HG02642 (cell line): ENCODE data around the gene DDX39B.

Experiments used
- ATAC-seq: cut with Tn5 transposase; IDR thresholded peaks from one replicate; pipeline ENCODE4 v1.9.1; 2021; ENCODE audit warnings: mild to moderate bottlenecking; ENCODE audit not compliant: unreplicated experiment, poor library complexity

The DDX39B gene

DNA sequence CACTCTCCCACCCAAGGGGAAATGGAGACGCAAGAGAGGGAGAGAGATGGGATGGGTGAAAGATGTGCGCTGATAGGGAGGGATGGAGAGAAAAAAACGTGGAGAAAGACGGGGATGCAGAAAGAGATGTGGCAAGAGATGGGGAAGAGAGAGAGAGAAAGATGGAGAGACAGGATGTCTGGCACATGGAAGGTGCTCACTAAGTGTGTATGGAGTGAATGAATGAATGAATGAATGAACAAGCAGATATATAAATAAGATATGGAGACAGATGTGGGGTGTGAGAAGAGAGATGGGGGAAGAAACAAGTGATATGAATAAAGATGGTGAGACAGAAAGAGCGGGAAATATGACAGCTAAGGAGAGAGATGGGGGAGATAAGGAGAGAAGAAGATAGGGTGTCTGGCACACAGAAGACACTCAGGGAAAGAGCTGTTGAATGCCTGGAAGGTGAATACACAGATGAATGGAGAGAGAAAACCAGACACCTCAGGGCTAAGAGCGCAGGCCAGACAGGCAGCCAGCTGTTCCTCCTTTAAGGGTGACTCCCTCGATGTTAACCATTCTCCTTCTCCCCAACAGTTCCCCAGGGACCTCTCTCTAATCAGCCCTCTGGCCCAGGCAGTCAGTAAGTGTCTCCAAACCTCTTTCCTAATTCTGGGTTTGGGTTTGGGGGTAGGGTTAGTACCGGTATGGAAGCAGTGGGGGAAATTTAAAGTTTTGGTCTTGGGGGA lies 34.3 kb upstream of the DDX39B start:
- ATAC-seq, result no peak

DNA sequence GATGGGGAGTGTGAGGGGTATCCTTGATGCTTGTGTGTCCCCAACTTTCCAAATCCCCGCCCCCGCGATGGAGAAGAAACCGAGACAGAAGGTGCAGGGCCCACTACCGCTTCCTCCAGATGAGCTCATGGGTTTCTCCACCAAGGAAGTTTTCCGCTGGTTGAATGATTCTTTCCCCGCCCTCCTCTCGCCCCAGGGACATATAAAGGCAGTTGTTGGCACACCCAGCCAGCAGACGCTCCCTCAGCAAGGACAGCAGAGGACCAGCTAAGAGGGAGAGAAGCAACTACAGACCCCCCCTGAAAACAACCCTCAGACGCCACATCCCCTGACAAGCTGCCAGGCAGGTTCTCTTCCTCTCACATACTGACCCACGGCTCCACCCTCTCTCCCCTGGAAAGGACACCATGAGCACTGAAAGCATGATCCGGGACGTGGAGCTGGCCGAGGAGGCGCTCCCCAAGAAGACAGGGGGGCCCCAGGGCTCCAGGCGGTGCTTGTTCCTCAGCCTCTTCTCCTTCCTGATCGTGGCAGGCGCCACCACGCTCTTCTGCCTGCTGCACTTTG lies 33.6 kb upstream of the DDX39B start, which contains the start of gene TNF:
TSS of gene TNF (plus strand) at position 231 of the 567 bp plus-strand sequence. CDS start at position 408, 177 bp downstream.
- ATAC-seq, result no peak

DNA sequence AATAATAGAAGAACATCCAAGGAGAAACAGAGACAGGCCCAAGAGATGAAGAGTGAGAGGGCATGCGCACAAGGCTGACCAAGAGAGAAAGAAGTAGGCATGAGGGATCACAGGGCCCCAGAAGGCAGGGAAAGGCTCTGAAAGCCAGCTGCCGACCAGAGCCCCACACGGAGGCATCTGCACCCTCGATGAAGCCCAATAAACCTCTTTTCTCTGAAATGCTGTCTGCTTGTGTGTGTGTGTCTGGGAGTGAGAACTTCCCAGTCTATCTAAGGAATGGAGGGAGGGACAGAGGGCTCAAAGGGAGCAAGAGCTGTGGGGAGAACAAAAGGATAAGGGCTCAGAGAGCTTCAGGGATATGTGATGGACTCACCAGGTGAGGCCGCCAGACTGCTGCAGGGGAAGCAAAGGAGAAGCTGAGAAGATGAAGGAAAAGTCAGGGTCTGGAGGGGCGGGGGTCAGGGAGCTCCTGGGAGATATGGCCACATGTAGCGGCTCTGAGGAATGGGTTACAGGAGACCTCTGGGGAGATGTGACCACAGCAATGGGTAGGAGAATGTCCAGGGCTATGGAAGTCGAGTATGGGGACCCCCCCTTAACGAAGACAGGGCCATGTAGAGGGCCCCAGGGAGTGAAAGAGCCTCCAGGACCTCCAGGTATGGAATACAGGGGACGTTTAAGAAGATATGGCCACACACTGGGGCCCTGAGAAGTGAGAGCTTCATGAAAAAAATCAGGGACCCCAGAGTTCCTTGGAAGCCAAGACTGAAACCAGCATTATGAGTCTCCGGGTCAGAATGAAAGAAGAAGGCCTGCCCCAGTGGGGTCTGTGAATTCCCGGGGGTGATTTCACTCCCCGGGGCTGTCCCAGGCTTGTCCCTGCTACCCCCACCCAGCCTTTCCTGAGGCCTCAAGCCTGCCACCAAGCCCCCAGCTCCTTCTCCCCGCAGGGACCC lies 32.6 kb upstream of the DDX39B start:
- no peak for ATAC-seq

DNA sequence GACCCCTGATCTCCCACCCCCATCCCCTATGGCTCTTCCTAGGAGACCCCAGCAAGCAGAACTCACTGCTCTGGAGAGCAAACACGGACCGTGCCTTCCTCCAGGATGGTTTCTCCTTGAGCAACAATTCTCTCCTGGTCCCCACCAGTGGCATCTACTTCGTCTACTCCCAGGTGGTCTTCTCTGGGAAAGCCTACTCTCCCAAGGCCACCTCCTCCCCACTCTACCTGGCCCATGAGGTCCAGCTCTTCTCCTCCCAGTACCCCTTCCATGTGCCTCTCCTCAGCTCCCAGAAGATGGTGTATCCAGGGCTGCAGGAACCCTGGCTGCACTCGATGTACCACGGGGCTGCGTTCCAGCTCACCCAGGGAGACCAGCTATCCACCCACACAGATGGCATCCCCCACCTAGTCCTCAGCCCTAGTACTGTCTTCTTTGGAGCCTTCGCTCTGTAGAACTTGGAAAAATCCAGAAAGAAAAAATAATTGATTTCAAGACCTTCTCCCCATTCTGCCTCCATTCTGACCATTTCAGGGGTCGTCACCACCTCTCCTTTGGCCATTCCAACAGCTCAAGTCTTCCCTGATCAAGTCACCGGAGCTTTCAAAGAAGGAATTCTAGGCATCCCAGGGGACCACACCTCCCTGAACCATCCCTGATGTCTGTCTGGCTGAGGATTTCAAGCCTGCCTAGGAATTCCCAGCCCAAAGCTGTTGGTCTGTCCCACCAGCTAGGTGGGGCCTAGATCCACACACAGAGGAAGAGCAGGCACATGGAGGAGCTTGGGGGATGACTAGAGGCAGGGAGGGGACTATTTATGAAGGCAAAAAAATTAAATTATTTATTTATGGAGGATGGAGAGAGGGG lies 31.7 kb upstream of the DDX39B start:
- no peak for ATAC-seq

DNA sequence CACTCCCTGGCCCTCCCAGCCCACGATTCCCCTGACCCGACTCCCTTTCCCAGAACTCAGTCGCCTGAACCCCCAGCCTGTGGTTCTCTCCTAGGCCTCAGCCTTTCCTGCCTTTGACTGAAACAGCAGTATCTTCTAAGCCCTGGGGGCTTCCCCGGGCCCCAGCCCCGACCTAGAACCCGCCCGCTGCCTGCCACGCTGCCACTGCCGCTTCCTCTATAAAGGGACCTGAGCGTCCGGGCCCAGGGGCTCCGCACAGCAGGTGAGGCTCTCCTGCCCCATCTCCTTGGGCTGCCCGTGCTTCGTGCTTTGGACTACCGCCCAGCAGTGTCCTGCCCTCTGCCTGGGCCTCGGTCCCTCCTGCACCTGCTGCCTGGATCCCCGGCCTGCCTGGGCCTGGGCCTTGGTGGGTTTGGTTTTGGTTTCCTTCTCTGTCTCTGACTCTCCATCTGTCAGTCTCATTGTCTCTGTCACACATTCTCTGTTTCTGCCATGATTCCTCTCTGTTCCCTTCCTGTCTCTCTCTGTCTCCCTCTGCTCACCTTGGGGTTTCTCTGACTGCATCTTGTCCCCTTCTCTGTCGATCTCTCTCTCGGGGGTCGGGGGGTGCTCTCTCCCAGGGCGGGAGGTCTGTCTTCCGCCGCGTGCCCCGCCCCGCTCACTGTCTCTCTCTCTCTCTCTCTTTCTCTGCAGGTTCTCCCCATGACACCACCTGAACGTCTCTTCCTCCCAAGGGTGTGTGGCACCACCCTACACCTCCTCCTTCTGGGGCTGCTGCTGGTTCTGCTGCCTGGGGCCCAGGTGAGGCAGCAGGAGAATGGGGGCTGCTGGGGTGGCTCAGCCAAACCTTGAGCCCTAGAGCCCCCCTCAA lies 30.5 kb upstream of the DDX39B start, which contains the start of gene LTA:
TSS of gene LTA (plus strand) at position 249 of the 871 bp plus-strand sequence. CDS start at position 703, 454 bp downstream.
- ATAC-seq, result peak; percentile 36

DNA sequence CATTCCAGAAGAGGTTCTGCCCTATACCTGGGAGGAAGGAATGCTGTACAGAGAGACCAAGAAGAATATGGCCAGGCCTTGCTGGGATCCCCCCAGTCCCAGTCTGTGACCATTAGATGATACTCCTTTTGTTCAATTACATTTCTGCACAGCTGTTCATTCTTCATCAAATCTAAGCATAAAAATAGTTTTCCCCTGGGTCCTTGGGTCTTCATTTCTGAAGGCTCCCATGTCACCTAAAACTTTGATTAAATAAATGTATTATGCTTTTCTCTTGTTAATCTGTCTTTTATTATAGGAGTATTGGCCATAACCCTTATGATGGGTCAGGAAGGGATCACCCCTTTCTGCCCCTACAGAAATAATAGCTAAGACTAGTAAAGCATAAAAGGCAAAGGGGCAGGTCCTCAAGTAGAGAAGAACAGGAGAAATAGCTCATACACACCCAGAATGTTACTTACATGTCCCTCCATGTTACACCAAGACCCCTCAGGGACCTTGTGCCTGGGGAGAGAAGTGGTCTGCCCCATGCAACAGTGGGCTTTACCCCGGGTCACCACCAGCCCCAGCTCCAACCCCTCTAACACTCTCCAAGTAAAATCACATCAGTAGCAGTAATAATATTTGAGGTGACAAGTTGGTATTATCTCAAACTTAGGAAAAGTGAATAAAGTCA lies 28.2 kb upstream of the DDX39B start:
- no peak for ATAC-seq

DNA sequence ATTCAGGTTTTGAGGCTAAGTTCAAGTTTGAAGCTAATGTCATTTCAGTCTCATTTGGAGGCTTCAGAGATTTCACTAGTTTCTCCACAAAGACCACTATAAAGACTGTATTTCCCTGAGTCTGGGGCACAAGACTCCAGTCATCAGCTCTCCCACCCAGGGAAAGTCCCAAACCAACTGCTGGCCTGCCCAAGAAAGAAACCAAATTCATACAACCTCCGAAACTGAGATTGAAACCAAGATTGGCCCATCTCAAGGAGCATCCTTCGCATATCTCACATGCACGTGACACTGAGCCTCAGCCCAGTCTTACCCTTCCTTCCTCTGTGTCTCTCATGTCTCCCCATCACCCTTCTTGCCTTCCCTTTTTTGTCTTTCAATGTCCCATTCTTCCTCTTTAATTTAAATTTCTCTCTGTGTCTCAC lies 26.7 kb upstream of the DDX39B start:
- peak; percentile 63 for ATAC-seq

DNA sequence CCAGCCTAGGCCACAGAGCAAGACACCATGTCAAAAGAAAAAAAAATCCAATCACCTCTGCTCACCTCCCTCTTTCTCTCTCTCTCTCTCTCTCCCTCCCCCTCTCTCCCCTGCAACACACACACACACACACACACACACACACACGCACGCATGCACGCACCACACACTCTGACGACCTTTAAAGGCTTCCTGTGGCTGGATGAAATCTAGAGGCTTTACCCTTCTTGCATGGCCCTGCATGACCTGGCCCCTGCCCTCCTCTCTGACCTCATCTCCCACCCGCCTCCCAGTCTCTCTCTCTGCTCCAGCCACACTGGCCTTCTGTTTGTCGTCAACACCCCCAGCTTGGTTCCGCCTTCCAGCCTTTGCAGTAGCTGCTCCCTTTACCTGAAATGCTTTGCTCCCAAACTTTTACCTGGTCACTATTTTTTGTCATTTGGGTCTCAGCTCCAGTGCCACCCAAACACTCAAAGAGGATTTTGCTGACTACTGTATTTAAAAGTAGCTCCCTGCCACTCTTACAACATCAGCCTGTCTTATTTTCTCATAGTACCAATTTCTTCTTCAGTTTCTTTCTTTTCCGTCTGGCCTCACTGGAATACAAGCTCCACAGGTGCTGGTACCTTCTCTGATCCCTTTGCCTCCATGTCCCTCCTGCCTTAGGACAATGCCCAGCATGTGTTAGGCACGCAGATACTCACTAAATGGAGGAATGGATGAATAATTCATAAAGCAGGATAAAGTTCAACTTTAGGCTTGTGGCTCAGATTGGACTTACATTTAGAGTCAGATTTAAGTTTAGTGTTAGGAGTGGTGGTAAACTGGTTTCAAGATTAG lies 25.9 kb upstream of the DDX39B start:
- no peak for ATAC-seq

DNA sequence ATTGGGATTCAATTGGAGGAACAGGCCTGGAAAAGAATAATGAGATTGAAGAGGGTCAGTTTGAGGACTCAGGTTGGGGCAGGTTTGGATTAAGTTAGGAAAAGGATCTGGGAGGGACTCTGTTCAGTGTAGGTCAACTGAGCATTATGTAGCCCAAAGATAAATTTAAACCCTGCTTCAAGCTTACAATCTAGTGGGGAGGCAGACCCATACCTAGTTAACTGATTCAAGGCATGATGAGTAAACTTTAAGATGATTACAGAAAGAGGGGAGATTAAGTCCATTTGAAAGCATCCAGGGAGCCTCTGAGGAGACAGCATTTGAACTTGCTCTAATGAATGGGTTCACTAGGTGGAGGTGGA lies 18.9 kb upstream of the DDX39B start:
- no peak for ATAC-seq

DNA sequence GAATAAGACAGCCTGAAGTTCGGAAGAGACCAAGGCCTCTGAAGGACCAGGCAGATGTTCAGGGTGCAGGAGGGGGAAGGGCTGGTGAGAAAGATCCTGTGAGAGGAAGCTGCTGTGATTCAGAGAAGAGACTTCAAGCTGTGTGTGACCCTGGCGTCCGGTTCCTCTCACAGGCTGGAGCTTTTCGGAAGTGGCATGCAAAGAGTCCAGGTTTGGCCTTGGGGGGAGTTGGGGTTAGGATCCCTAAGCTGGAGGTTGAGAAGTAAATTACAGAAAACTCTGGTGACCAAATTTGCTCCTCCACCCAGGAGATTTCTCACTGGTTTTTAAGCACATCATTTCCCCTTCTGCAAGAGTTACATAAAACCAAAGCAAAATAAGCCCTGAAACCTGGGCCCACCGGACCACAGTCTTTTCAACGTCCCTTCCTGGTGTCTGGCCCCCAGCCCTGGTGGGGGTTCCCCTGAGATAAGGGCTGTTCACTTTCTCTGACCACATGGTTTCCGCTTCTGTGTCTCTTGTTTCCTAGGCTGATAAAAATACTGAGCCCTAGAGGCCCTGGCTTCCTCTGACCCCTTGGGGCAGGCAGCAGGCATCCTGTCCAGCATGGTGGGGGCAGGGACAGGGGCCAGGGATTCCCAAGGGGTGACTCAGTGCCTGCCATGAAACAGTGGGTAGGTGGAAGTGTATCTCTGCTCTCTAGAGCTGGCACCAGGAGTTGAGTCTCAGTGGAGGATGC lies 18.3 kb upstream of the DDX39B start:
- peak; percentile 69 for ATAC-seq

DNA sequence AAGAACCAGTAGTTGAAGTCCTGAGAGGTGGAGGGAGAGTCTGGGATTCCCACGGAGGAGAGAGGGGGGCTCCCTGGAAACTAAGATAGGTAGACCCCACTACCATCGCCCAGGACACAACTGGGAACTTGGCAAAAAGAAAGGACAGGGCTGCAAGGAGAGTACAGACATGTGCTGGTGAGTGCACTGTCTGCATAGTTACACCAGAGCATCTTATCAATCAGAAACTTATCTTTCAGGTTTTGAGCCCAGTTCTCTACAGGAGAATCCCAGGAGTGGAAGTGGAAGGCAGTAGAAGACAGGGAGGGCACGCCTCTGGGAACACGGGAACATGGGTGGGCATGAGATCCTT lies 17.8 kb upstream of the DDX39B start:
- ATAC-seq, result peak; percentile 1

DNA sequence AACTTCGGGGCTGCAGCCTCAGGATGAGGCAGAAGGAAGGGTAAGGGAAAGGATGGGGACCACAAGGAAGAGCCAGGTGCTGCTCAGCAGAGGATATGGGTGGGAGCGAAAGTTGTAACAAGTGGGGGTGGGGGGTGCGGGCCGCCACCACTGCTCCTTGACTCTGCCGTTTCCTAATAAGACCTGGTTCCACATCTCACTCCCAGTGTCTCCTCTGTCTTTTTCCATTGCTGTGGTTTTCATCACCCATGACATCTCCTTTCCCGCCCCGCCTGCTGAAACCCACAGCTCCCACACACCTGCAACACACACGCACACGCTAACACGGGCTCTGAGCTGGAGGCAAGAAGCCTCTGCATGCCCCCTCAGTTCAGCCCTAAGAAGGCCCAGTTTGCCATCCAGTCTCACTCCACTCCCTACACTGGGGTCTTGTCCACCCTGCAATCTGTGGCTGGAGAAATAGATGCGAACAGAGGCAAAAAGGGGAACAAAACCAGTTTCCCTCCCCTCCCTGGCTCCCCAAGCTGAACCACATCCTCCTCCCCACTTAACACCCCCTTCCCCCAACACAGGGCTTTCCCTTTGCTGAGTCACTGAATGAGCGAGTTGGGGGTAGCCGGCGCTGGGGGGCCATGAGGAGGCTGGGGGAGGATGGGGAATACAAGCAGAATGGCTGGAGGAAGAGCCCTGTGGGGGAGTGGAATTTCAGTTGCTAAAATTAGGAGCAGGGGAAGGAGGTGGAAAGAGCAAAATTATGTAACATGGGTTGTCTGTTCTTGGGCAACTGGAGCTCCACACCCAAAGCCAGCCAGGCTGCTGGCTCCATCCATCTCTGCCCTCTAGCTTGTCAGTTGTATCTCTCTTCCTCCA lies 17.1 kb upstream of the DDX39B start:
- ATAC-seq, result no peak

DNA sequence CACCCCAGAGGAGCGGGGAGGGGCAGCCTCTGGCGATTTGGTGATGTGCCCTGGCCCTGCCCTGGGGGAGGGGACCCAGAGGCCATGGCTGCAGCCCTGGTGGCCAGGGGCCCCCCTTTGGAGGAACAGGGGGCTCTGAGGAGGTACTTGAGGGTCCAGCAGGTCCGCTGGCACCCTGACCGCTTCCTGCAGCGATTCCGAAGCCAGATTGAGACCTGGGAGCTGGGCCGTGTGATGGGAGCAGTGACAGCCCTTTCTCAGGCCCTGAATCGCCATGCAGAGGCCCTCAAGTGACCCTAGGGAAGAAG lies 16.5 kb upstream of the DDX39B start:
- ATAC-seq, result no peak

DNA sequence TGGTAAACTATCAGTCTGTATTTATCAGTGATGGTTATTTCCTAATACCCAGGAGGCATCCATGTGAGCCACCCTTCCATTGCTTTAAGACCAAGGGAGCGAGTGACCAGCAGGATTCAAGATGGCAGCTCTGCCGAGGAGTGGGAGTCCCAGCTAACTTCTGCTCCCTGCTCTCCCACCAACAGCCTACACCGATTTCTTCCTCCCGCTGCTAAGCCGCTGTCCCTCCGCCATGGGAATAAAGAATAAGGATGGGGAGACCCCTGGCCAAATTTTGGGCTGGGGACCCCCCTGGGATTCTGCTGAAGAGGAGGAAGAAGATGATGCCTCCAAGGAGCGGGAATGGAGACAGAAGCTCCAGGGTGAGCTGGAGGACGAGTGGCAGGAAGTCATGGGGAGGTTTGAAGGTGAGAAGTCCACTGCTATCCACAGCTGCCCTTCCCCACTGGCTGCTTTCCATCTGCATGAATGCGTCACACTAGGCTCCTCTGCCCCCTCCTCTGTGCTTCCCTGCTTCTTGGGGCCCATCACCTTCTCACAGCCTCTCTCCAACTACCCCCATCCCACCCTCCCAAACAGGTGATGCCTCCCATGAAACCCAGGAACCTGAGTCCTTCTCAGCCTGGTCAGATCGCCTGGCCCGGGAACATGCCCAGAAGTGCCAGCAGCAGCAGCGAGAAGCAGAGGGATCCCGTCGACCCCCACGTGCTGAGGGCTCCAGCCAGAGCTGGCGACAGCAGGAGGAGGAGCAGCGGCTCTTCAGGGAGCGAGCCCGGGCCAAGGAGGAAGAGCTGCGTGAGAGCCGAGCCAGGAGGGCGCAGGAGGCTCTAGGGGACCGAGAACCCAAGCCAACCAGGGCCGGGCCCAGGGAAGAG lies 15.9 kb upstream of the DDX39B start:
- ATAC-seq, result no peak

DNA sequence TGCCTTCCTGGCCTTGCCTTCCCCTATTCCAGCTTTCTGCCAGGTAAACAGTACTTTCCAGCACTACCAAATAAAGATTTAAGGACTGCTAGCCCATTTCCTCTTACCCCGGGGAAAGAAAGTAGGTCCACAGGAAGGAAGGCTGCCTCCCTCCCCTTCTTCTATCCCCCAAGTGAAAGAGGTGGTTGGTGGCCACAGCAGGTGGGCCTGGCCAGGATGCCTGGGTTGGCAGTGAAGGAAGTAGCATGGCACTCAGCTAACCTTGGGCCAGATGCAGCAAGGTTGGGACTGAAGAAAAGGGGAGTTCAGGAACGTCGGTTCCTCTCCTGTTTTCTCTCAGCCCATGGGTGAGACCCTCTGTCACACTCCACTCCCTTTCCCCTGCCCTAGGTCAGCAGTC lies 14.5 kb upstream of the DDX39B start:
- no peak for ATAC-seq
